Endothelial cell of umbilical vein (primary cell): Measurements from ENCODE around the gene ABCA1. TPM values are rescaled to one million over a fixed set of nuclear protein-coding genes. Genes with fewer than 3 reads are reported as not detected.

Experiments used
- BruUV-seq: library from RNA; stranded (reverse); fragments of 400-500 nt; replicated peaks from 2 replicates; lab custom pipeline; 2021; lab: Mats Ljungman, UMichigan
- CTCF ChIA-PET: fragments of 300-600, 350-600 bp; sonication (Branson Sonifier 250); formaldehyde crosslinking; loops from one replicate; lab custom pipeline; 2021; ENCODE audit warnings: antibody characterized with exemption, inconsistent platforms; lab: Charles Lee
- POLR2A ChIA-PET: fragments of 300-600, 350-600 bp; sonication (Branson Sonifier 250); formaldehyde crosslinking; loops from one replicate; lab custom pipeline; 2021; ENCODE audit warnings: antibody characterized with exemption, inconsistent platforms; lab: Charles Lee
- DNase-seq: peaks from one replicate; pipeline ENCODE4 v3.0.0-alpha.2; 2011; ENCODE audit warnings: low read depth, low spot score
- FAIRE-seq: peaks from 2 replicates; lab custom pipeline; 2011; peaks lifted over from hg19 to GRCh38; lab: Jason Lieb, UNC
- H2AFZ ChIP-seq: 2 replicates; pipeline ENCODE4 v1.6.0; 2012; ENCODE audit warnings: low read depth, low read length, control low read depth, inconsistent platforms
- H3K27ac ChIP-seq: 2 replicates; pipeline ENCODE4 v1.5.1; 2011; ENCODE audit warnings: low read depth, mild to moderate bottlenecking, control low read depth, low read length, moderate library complexity; ENCODE audit not compliant: insufficient read depth
- H3K27me3 ChIP-seq, 2 experiments: 2 replicates each; pipeline versions ENCODE4 v1.6.0 to v1.6.1; 2011; ENCODE audit warnings: low read length in 2 of 2, mixed read lengths in 1 of 2; ENCODE audit not compliant: control insufficient read depth in 2 of 2, insufficient read depth in 2 of 2
- H3K36me3 ChIP-seq, 2 experiments: 2 replicates in 1 of 2; 3 replicates in 1 of 2; pipeline ENCODE4 v1.5.1; 2011; ENCODE audit warnings: low read length in 2 of 2, mild to moderate bottlenecking in 1 of 2, moderate library complexity in 1 of 2; ENCODE audit not compliant: control insufficient read depth in 2 of 2, insufficient read depth in 2 of 2; ENCODE audit errors: extremely low read depth in 1 of 2
- H3K4me1 ChIP-seq: 3 replicates; pipeline ENCODE4 v1.5.1; 2011; ENCODE audit warnings: mild to moderate bottlenecking, low read length; ENCODE audit not compliant: control insufficient read depth, insufficient read depth; ENCODE audit errors: extremely low read depth
- H3K4me2 ChIP-seq: 2 replicates; pipeline ENCODE4 v1.6.1; 2011; ENCODE audit warnings: low read length, control low read depth, mixed read lengths; ENCODE audit not compliant: insufficient read depth
- H3K4me3 ChIP-seq, 3 experiments: fragments of 200-600 bp in 1 of 3; sonication (generic), shearing (Covaris generic) in 1 of 3; replicated peaks in 1 of 3; 2 replicates each; pipeline ENCODE4 v1.5.1; 2011 to 2016; ENCODE audit warnings: control low read depth in 3 of 3, low read length in 3 of 3, mild to moderate bottlenecking in 2 of 3, inconsistent platforms in 1 of 3, low read depth in 1 of 3, moderate library complexity in 1 of 3; ENCODE audit not compliant: insufficient read depth in 1 of 3
- H3K79me2 ChIP-seq: 2 replicates; pipeline ENCODE4 v1.6.0; 2012; ENCODE audit warnings: low read length, inconsistent platforms; ENCODE audit not compliant: control insufficient read depth, insufficient read depth
- H3K9ac ChIP-seq: replicated peaks from 2 replicates; pipeline ENCODE3; 2011; ENCODE audit warnings: low read length, control low read depth; ENCODE audit not compliant: insufficient read depth; ENCODE audit errors: extremely low read depth
- H3K9me1 ChIP-seq: replicated peaks from 3 replicates; pipeline ENCODE4 v1.6.0; 2011; ENCODE audit warnings: mild to moderate bottlenecking, low read length; ENCODE audit not compliant: control insufficient read depth, insufficient read depth; ENCODE audit errors: extremely low read depth
- H3K9me3 ChIP-seq: replicated peaks from 2 replicates; pipeline ENCODE4 v1.5.1; 2012; ENCODE audit warnings: low read length, inconsistent platforms; ENCODE audit not compliant: control insufficient read depth, insufficient read depth
- H4K20me1 ChIP-seq: replicated peaks from 2 replicates; pipeline ENCODE3; 2011; ENCODE audit warnings: mild to moderate bottlenecking, low read length; ENCODE audit not compliant: control insufficient read depth, insufficient read depth; ENCODE audit errors: extremely low read depth
- CTCF ChIP-seq, 2 donors: IDR thresholded peaks; 1 replicate in 1 of 2; 2 replicates in 1 of 2; pipeline ENCODE4 v1.5.1; 2011; ENCODE audit warnings: low read length in 2 of 2, mild to moderate bottlenecking in 2 of 2, moderate library complexity in 2 of 2, control low read depth in 1 of 2, inconsistent platforms in 1 of 2, low read depth in 1 of 2; ENCODE audit not compliant: insufficient read depth in 1 of 2; ENCODE audit errors: extremely low read depth in 1 of 2
- EZH2 ChIP-seq: IDR thresholded peaks from 2 replicates; pipeline ENCODE4 v1.6.1; 2012; ENCODE audit warnings: borderline replicate concordance, low read depth, mild to moderate bottlenecking, moderate library complexity, low read length, inconsistent platforms; ENCODE audit not compliant: severe bottlenecking
- FOS ChIP-seq: IDR thresholded peaks from 2 replicates; pipeline ENCODE4 v1.6.1; 2011; ENCODE audit warnings: mild to moderate bottlenecking, low read length, moderate library complexity, borderline replicate concordance; ENCODE audit not compliant: insufficient read depth
- dilution Hi-C: fragments of 300-500 bp; cut with MboI; formaldehyde crosslinking; loops from one replicate; pipeline ENCODE4 v1.15.0; 2019; ENCODE audit warnings: low sequenced_read_pairs; ENCODE audit not compliant: extremely low pct_ligation_motif_present
- intact Hi-C: fragments of 100-400 bp; cut with micrococcal nuclease; formaldehyde crosslinking; loops from one replicate; pipeline ENCODE4 v1.10.0; 2022
- polyA plus RNA-seq, 4 experiments: library from polyadenylated mRNA; depleted of rRNA in 3 of 4; stranded (reverse) in 3 of 4; unstranded in 1 of 4; fragments of >200 nt; gene quantifications; 2 replicates each; pipeline versions ENCODE4 v1.2.1 to v1.2.3, GENCODE V29; 2011 to 2012; ENCODE audit warnings: missing spikeins in 1 of 4
- total RNA-seq: library from RNA; stranded (reverse); gene quantifications from 2 replicates; pipeline ENCODE4 v1.2.3, GENCODE V29; 2021
- TF ChIP-seq, protein P1 (sequence below): IDR thresholded peaks from 2 replicates; pipeline ENCODE4 v1.6.1; 2011; ENCODE audit not compliant: insufficient read depth, insufficient read length

ABCA1 gene
- total and polyA plus RNA-seq, 2 donors (not counting 3 experiments of a cell fraction or from before 2014, with no cell fraction given): 2.4 to 9.8 TPM

GRCh38 chr9:104968025-104968982, 40.3 kb upstream of the ABCA1 start:
- H3K4me3 ChIP-seq: peak overlapping the region; percentile 63 to 93 (median 87)
- H4K20me1 ChIP-seq: no peaks in the 10 kb centered on the region
- peaks cover 6% of the 10 kb centered on the region for H3K4me1 ChIP-seq
- peaks cover 3% of the 10 kb centered on the region in 2 experiments for H3K27me3 ChIP-seq
- no peaks in the 10 kb centered on the region for H3K9me1 ChIP-seq
- H3K27ac ChIP-seq: peak overlapping the region; percentile 58
- peak; percentile 86 for DNase-seq
- POLR2A ChIA-PET: interaction anchor here (2.4 kb wide), 1 partner anchor 40 kb away, joined by 10 read pairs; the partner anchor contains the start of gene ABCA1
- no peaks in the 10 kb centered on the region for H3K36me3 ChIP-seq
- peak; percentile 75 for FAIRE-seq
- H2AFZ ChIP-seq: peak overlapping the region; percentile 100
- H3K9ac ChIP-seq: peak overlapping the region; percentile 71
- no TSS peak for BruUV-seq
- dilution Hi-C loops (no loop called here), intact Hi-C loops (loop anchor here (1.0 kb wide), 4 partner anchors 23 to 447 kb away; partner anchors contain the start of gene ABCA1)
- H3K9me3 ChIP-seq: no peaks in the 10 kb centered on the region
- TF ChIP-seq FOS (no peak), EZH2 (no peak), CTCF (IDR thresholded peaks at IDR 0.05; ENCODE audit: extremely low read depth in 1 of 2, insufficient read depth in 1 of 2, low read depth in 1 of 2, low read length in 2 of 2) (no peak)
- TF ChIP-seq, protein P1, sequence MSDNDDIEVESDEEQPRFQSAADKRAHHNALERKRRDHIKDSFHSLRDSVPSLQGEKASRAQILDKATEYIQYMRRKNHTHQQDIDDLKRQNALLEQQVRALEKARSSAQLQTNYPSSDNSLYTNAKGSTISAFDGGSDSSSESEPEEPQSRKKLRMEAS: no peak
- H3K79me2 ChIP-seq: no peaks in the 10 kb centered on the region
- H3K4me2 ChIP-seq: peak overlapping the region; percentile 84
- CTCF ChIA-PET: interaction anchor here (0.7 to 2.4 kb wide), 12 partner anchors 18 to 160 kb away, joined by 3 to 15 read pairs (median 4); partner anchors contain the start of gene ABCA1
